ENCODE results near the gene VPS54. TPM values are rescaled to one million over a fixed set of nuclear protein-coding genes. Genes with fewer than 3 reads are reported as not detected.
"Not testable (repeated sequence)": the region's sequence is repeated elsewhere in the genome, so short reads cannot be mapped to it uniquely, and the experiment has no call there.

Gene VPS54
- total and polyA plus RNA-seq, 2 donors from 2014 or later, result 17.4 to 25.0 TPM

- no peak for FAIRE-seq
These were observed 76.4 kb downstream of the VPS54 start for GRCh38 chr2:63942788-63943187.

GRCh38 chr2:63932104-63932503, 87.1 kb downstream of the VPS54 start:
- H3K9me3 ChIP-seq (ENCODE audit: control insufficient read depth in 2 of 3, insufficient read depth in 1 of 3, low read length in 3 of 3); H3K27me3 ChIP-seq (ENCODE audit: control insufficient read depth, insufficient read depth, low read length); H3K4me1 ChIP-seq (ENCODE audit: control insufficient read depth in 2 of 3, insufficient read depth in 2 of 3, low read depth in 1 of 3, low read length in 3 of 3); intact Hi-C loops (cut with DNase I); DNase-seq; H3K36me3 ChIP-seq (ENCODE audit: control insufficient read depth in 2 of 3, insufficient read depth in 3 of 3, low read length in 3 of 3); H3K4me3 ChIP-seq (ENCODE audit: low read length in 3 of 3); FAIRE-seq; H3K27ac ChIP-seq (ENCODE audit: low read depth in 2 of 2, low read length in 2 of 2); H3K9ac ChIP-seq (ENCODE audit: low read length in 3 of 3): not testable (repeated sequence)

More at GRCh38 chr2:63942788-63943187, 76.4 kb downstream of the VPS54 start:
- DNase-seq, result no peak
- intact Hi-C loops (cut with DNase I), result no loop called here
- no peaks in the 10 kb centered on the region for H3K9me3 ChIP-seq (ENCODE audit: control insufficient read depth in 2 of 3, insufficient read depth in 1 of 3, low read length in 3 of 3)
- no peak overlapping the region for H3K9ac ChIP-seq (ENCODE audit: low read length in 3 of 3)
- no peak overlapping the region for H3K4me3 ChIP-seq (ENCODE audit: low read length in 3 of 3)
- no peak for TF ChIP-seq CTCF (IDR thresholded peaks at IDR 0.05; ENCODE audit: borderline replicate concordance, extremely low read depth, insufficient read depth)
- H3K4me1 ChIP-seq (ENCODE audit: control insufficient read depth in 2 of 3, insufficient read depth in 2 of 3, low read depth in 1 of 3, low read length in 3 of 3), result no peaks in the 10 kb centered on the region
- no peak overlapping the region for H3K27ac ChIP-seq (ENCODE audit: low read depth in 2 of 2, low read length in 2 of 2)
- H3K36me3 ChIP-seq (ENCODE audit: control insufficient read depth in 2 of 3, insufficient read depth in 3 of 3, low read length in 3 of 3), result peaks cover 0 to 19% (median 0%) of the 10 kb centered on the region in 3 donors
- no peaks in the 10 kb centered on the region for H3K27me3 ChIP-seq (ENCODE audit: control insufficient read depth, insufficient read depth, low read length)

- DNase-seq, result no peak
- Histone ChIP-seq H3K4me3 (ENCODE audit: low read length in 3 of 3) (no peak overlapping the region), H3K9ac (ENCODE audit: low read length in 3 of 3) (no peak overlapping the region), H3K36me3 (ENCODE audit: control insufficient read depth in 2 of 3, insufficient read depth in 3 of 3, low read length in 3 of 3) (no peaks in the 10 kb centered on the region), H3K27ac (ENCODE audit: low read depth in 2 of 2, low read length in 2 of 2) (no peak overlapping the region), H3K4me1 (ENCODE audit: control insufficient read depth in 2 of 3, insufficient read depth in 2 of 3, low read depth in 1 of 3, low read length in 3 of 3) (no peaks in the 10 kb centered on the region), H3K9me3 (ENCODE audit: control insufficient read depth in 2 of 3, insufficient read depth in 1 of 3, low read length in 3 of 3) (no peaks in the 10 kb centered on the region), H3K27me3 (ENCODE audit: control insufficient read depth, insufficient read depth, low read length) (no peaks in the 10 kb centered on the region)
- no peak for FAIRE-seq
- intact Hi-C loops (cut with DNase I), result no loop called here
- no peak for TF ChIP-seq CTCF (IDR thresholded peaks at IDR 0.05; ENCODE audit: borderline replicate concordance, extremely low read depth, insufficient read depth)
These were observed 92.4 kb downstream of the VPS54 start for GRCh38 chr2:63926815-63927214.

GRCh38 chr2:63914311-63914710, 104.9 kb downstream of the VPS54 start:
- Histone ChIP-seq H3K9me3 (ENCODE audit: control insufficient read depth in 2 of 3, insufficient read depth in 1 of 3, low read length in 3 of 3) (no peaks in the 10 kb centered on the region), H3K27ac (ENCODE audit: low read depth in 2 of 2, low read length in 2 of 2) (no peak overlapping the region), H3K9ac (ENCODE audit: low read length in 3 of 3) (no peak overlapping the region), H3K36me3 (ENCODE audit: control insufficient read depth in 2 of 3, insufficient read depth in 3 of 3, low read length in 3 of 3) (peaks cover 2 to 18% (median 15%) of the 10 kb centered on the region in 3 donors), H3K4me1 (ENCODE audit: control insufficient read depth in 2 of 3, insufficient read depth in 2 of 3, low read depth in 1 of 3, low read length in 3 of 3) (no peaks in the 10 kb centered on the region), H3K4me3 (ENCODE audit: low read length in 3 of 3) (no peak overlapping the region), H3K27me3 (ENCODE audit: control insufficient read depth, insufficient read depth, low read length) (no peaks in the 10 kb centered on the region)
- no peak for TF ChIP-seq CTCF (IDR thresholded peaks at IDR 0.05; ENCODE audit: borderline replicate concordance, extremely low read depth, insufficient read depth)
- intact Hi-C loops (cut with DNase I), result no loop called here
- DNase-seq, result no peak
- FAIRE-seq, result no peak
